ENCODE data around the gene EDIL3.

EDIL3 gene

GRCh38 chr5:84265739-84266550, 118.7 kb downstream of the EDIL3 start:
- Histone ChIP-seq H3K4me2 (ENCODE audit: low read length) (no peak overlapping the region), H3K9me3 (ENCODE audit: insufficient read depth, low read length) (no peaks in the 10 kb centered on the region), H4K20me1 (ENCODE audit: insufficient read depth, low read length) (no peaks in the 10 kb centered on the region), H3K4me3 (ENCODE audit: low read length) (no peak overlapping the region), H3K79me2 (ENCODE audit: low read length) (no peaks in the 10 kb centered on the region), H3K9ac (ENCODE audit: low read length) (no peak overlapping the region), H3K4me1 (ENCODE audit: low read length) (peaks cover 6% of the 10 kb centered on the region), H3K27me3 (ENCODE audit: low read depth, low read length) (no peaks in the 10 kb centered on the region), H2AFZ (ENCODE audit: low read depth, low read length) (no peak overlapping the region), H3K27ac (ENCODE audit: low read length) (no peak overlapping the region), H3K36me3 (replicated peaks; ENCODE audit: low read depth, low read length) (no peaks in the 10 kb centered on the region)
- TF ChIP-seq EZH2phosphoT487 (IDR thresholded peaks at IDR 0.05; ENCODE audit: low read depth), result no peak
- TF ChIP-seq CTCF (IDR thresholded peaks at IDR 0.05; ENCODE audit: low read depth, low read length), result no peak

- Histone ChIP-seq H3K79me2 (ENCODE audit: low read length) (no peaks in the 10 kb centered on the region), H3K27ac (ENCODE audit: low read length) (no peak overlapping the region), H4K20me1 (ENCODE audit: insufficient read depth, low read length) (no peaks in the 10 kb centered on the region), H3K9ac (ENCODE audit: low read length) (no peak overlapping the region), H3K4me3 (ENCODE audit: low read length) (no peak overlapping the region), H3K4me1 (ENCODE audit: low read length) (peaks cover 9% of the 10 kb centered on the region), H2AFZ (ENCODE audit: low read depth, low read length) (no peak overlapping the region), H3K9me3 (ENCODE audit: insufficient read depth, low read length) (no peaks in the 10 kb centered on the region), H3K36me3 (replicated peaks; ENCODE audit: low read depth, low read length) (no peaks in the 10 kb centered on the region), H3K4me2 (ENCODE audit: low read length) (no peak overlapping the region), H3K27me3 (ENCODE audit: low read depth, low read length) (no peaks in the 10 kb centered on the region)
- TF ChIP-seq EZH2phosphoT487 (IDR thresholded peaks at IDR 0.05; ENCODE audit: low read depth), result no peak
- TF ChIP-seq CTCF (IDR thresholded peaks at IDR 0.05; ENCODE audit: low read depth, low read length), result no peak
Observed at GRCh38 chr5:84265130-84265529, 119.5 kb downstream of the EDIL3 start.

- Histone ChIP-seq H3K27me3 (ENCODE audit: low read depth, low read length) (no peaks in the 10 kb centered on the region), H2AFZ (ENCODE audit: low read depth, low read length) (no peak overlapping the region), H3K36me3 (replicated peaks; ENCODE audit: low read depth, low read length) (no peaks in the 10 kb centered on the region), H3K4me1 (ENCODE audit: low read length) (peaks cover 12% of the 10 kb centered on the region), H3K79me2 (ENCODE audit: low read length) (no peaks in the 10 kb centered on the region), H3K9me3 (ENCODE audit: insufficient read depth, low read length) (no peaks in the 10 kb centered on the region), H3K27ac (ENCODE audit: low read length) (no peak overlapping the region), H3K4me3 (ENCODE audit: low read length) (no peak overlapping the region), H3K4me2 (ENCODE audit: low read length) (no peak overlapping the region), H4K20me1 (ENCODE audit: insufficient read depth, low read length) (no peaks in the 10 kb centered on the region), H3K9ac (ENCODE audit: low read length) (no peak overlapping the region)
- TF ChIP-seq EZH2phosphoT487 (IDR thresholded peaks at IDR 0.05; ENCODE audit: low read depth), result no peak
Observed at GRCh38 chr5:84260939-84261338, 123.7 kb downstream of the EDIL3 start.

- Histone ChIP-seq H3K9ac (ENCODE audit: low read length) (no peak overlapping the region), H3K4me1 (ENCODE audit: low read length) (peaks cover 13% of the 10 kb centered on the region), H3K27me3 (ENCODE audit: low read depth, low read length) (no peaks in the 10 kb centered on the region), H4K20me1 (ENCODE audit: insufficient read depth, low read length) (no peaks in the 10 kb centered on the region), H3K36me3 (replicated peaks; ENCODE audit: low read depth, low read length) (no peaks in the 10 kb centered on the region), H3K27ac (ENCODE audit: low read length) (no peak overlapping the region), H3K4me2 (ENCODE audit: low read length) (peak overlapping the region; percentile 23), H3K4me3 (ENCODE audit: low read length) (no peak overlapping the region), H3K9me3 (ENCODE audit: insufficient read depth, low read length) (no peaks in the 10 kb centered on the region), H2AFZ (ENCODE audit: low read depth, low read length) (no peak overlapping the region), H3K79me2 (ENCODE audit: low read length) (no peaks in the 10 kb centered on the region)
- TF ChIP-seq CTCF (IDR thresholded peaks at IDR 0.05; ENCODE audit: low read depth, low read length) (no peak), EZH2phosphoT487 (IDR thresholded peaks at IDR 0.05; ENCODE audit: low read depth) (no peak)
Observed at GRCh38 chr5:84260140-84260539, 124.5 kb downstream of the EDIL3 start.
